H9 (cell line): Measurements from ENCODE around the gene EFCAB6. TPM values are rescaled to one million over a fixed set of nuclear protein-coding genes. Genes with fewer than 3 reads are reported as not detected.

Experiments used
- DNase-seq: peaks from one replicate; pipeline ENCODE4 v3.0.0-alpha.2; 2017
- H2AFZ ChIP-seq: one replicate; pipeline ENCODE4 v1.6.1; 2013; ENCODE audit warnings: mild to moderate bottlenecking, low read length, control low read depth, moderate library complexity
- H2AK5ac ChIP-seq: 2 replicates; pipeline ENCODE4 v1.6.1; 2013; ENCODE audit warnings: low read length, control low read depth, mixed read lengths; ENCODE audit not compliant: insufficient read length
- H2BK120ac ChIP-seq: one replicate; pipeline ENCODE4 v1.6.1; 2013; ENCODE audit warnings: low read depth, mild to moderate bottlenecking, low read length, control low read depth, inconsistent platforms; ENCODE audit not compliant: poor library complexity, severe bottlenecking
- H2BK12ac ChIP-seq: 2 replicates; pipeline ENCODE4 v1.6.1; 2013; ENCODE audit warnings: low read length, control low read depth, mixed read lengths, low read depth; ENCODE audit not compliant: insufficient read length
- H2BK15ac ChIP-seq: 2 replicates; pipeline ENCODE4 v1.6.1; 2013; ENCODE audit warnings: low read depth, low read length, control low read depth
- H2BK20ac ChIP-seq: one replicate; pipeline ENCODE4 v1.6.1; 2013; ENCODE audit warnings: low read depth, mild to moderate bottlenecking, low read length, control low read depth, inconsistent platforms; ENCODE audit not compliant: poor library complexity, severe bottlenecking
- H2BK5ac ChIP-seq: 2 replicates; pipeline ENCODE4 v1.6.1; 2013; ENCODE audit warnings: low read length, control low read depth, mixed read lengths; ENCODE audit not compliant: insufficient read length
- H3K14ac ChIP-seq: 2 replicates; pipeline ENCODE4 v1.6.1; 2013; ENCODE audit warnings: low read length, control low read depth; ENCODE audit not compliant: insufficient read depth
- H3K18ac ChIP-seq: 2 replicates; pipeline ENCODE4 v1.6.1; 2013; ENCODE audit warnings: low read depth, mild to moderate bottlenecking, mixed read lengths, low read length, control low read depth; ENCODE audit not compliant: insufficient read length
- H3K23ac ChIP-seq: 2 replicates; pipeline ENCODE4 v1.6.1; 2013; ENCODE audit warnings: low read length, control low read depth, mixed read lengths, low read depth; ENCODE audit not compliant: insufficient read length
- H3K23me2 ChIP-seq: 2 replicates; pipeline ENCODE4 v1.6.1; 2013; ENCODE audit warnings: low read depth, mild to moderate bottlenecking, mixed read lengths, low read length, control low read depth; ENCODE audit not compliant: insufficient read length, poor library complexity, severe bottlenecking
- H3K27ac ChIP-seq: 2 replicates; pipeline ENCODE4 v1.5.1; 2013; ENCODE audit warnings: low read length, control low read depth, mixed read lengths, low read depth; ENCODE audit not compliant: insufficient read length
- H3K27me3 ChIP-seq: 2 replicates; pipeline ENCODE4 v1.6.1; 2013; ENCODE audit warnings: low read length, control low read depth, inconsistent platforms; ENCODE audit not compliant: insufficient read depth
- H3K4ac ChIP-seq: 2 replicates; pipeline ENCODE4 v1.6.1; 2013; ENCODE audit warnings: low read depth, mild to moderate bottlenecking, control low read depth, inconsistent platforms, low read length, moderate library complexity
- H3K4me1 ChIP-seq: 2 replicates; pipeline ENCODE4 v1.6.1; 2013; ENCODE audit warnings: low read length, control low read depth, inconsistent platforms; ENCODE audit not compliant: insufficient read depth
- H3K4me2 ChIP-seq: 2 replicates; pipeline ENCODE4 v1.6.1; 2013; ENCODE audit warnings: low read length, control low read depth, mixed read lengths; ENCODE audit not compliant: insufficient read length, insufficient read depth
- H3K56ac ChIP-seq: 2 replicates; pipeline ENCODE4 v1.6.1; 2013; ENCODE audit warnings: low read depth, mild to moderate bottlenecking, mixed read lengths, low read length, control low read depth; ENCODE audit not compliant: insufficient read length
- H3K79me1 ChIP-seq: 2 replicates; pipeline ENCODE4 v1.6.1; 2013; ENCODE audit warnings: low read depth, mild to moderate bottlenecking, moderate library complexity, low read length, control low read depth, inconsistent platforms; ENCODE audit not compliant: insufficient read depth, poor library complexity, severe bottlenecking
- H3K79me2 ChIP-seq: 2 replicates; pipeline ENCODE4 v1.6.1; 2013; ENCODE audit warnings: low read length, control low read depth, inconsistent platforms; ENCODE audit not compliant: insufficient read depth
- H3K9ac ChIP-seq: 2 replicates; pipeline ENCODE4 v1.6.1; 2013; ENCODE audit warnings: low read length, control low read depth, mixed read lengths; ENCODE audit not compliant: insufficient read length; ENCODE audit errors: extremely low read depth
- H3K9me3 ChIP-seq: one replicate; pipeline ENCODE4 v1.6.1; 2013; ENCODE audit warnings: low read depth, low read length, inconsistent platforms; ENCODE audit not compliant: control insufficient read depth
- H3T11ph ChIP-seq: one replicate; pipeline ENCODE4 v1.6.1; 2013; ENCODE audit warnings: mild to moderate bottlenecking, low read length, control low read depth, inconsistent platforms
- H4K20me1 ChIP-seq: one replicate; pipeline ENCODE4 v1.6.1; 2013; ENCODE audit not compliant: control insufficient read depth, insufficient read length, insufficient read depth
- H4K5ac ChIP-seq: 2 replicates; pipeline ENCODE4 v1.6.1; 2013; ENCODE audit warnings: low read depth, mild to moderate bottlenecking, mixed read lengths, low read length, control low read depth; ENCODE audit not compliant: insufficient read length
- H4K8ac ChIP-seq: replicated peaks from 2 replicates; pipeline ENCODE4 v1.6.1; 2013; ENCODE audit warnings: low read length, control low read depth, mixed read lengths, low read depth; ENCODE audit not compliant: insufficient read length
- H4K91ac ChIP-seq: 2 replicates; pipeline ENCODE4 v1.6.1; 2013; ENCODE audit warnings: low read depth, mild to moderate bottlenecking, moderate library complexity, mixed read lengths, low read length, control low read depth; ENCODE audit not compliant: insufficient read length
- H3K27ac Mint-ChIP-seq, 3 experiments: 2 replicates in 2 of 3; 3 replicates in 1 of 3; pipeline ENCODE4 v1.8.0; 2020 to 2021; ENCODE audit warnings: mixed read lengths in 3 of 3, mild to moderate bottlenecking in 1 of 3, moderate library complexity in 1 of 3
- H3K27me3 Mint-ChIP-seq: 2 replicates; pipeline ENCODE4 v1.8.0; 2021; ENCODE audit warnings: low read depth, mild to moderate bottlenecking, moderate library complexity, mixed read lengths
- H3K36me3 Mint-ChIP-seq, 3 experiments: 2 replicates in 2 of 3; 3 replicates in 1 of 3; pipeline ENCODE4 v1.8.0; 2020 to 2021; ENCODE audit warnings: low read depth in 3 of 3, mixed read lengths in 3 of 3; ENCODE audit not compliant: insufficient read depth in 1 of 3
- H3K4me1 Mint-ChIP-seq, 2 experiments: 2 replicates each; pipeline ENCODE4 v1.8.0; 2020; ENCODE audit warnings: mixed read lengths in 2 of 2
- H3K4me3 Mint-ChIP-seq, 2 experiments: 2 replicates in 1 of 2; 3 replicates in 1 of 2; pipeline ENCODE4 v1.8.0; 2020 to 2021; ENCODE audit warnings: mild to moderate bottlenecking in 2 of 2, mixed read lengths in 2 of 2, moderate library complexity in 1 of 2
- H3K9me3 Mint-ChIP-seq, 2 experiments: 2 replicates in 1 of 2; 3 replicates in 1 of 2; pipeline ENCODE4 v1.8.0; 2020; ENCODE audit warnings: mild to moderate bottlenecking in 2 of 2, mixed read lengths in 2 of 2, moderate library complexity in 1 of 2
- CTCF ChIP-seq: fragments of 200-600 bp; sonication (generic); conservative IDR thresholded peaks from 3 replicates; pipeline ENCODE4 v1.8.0; 2021; ENCODE audit warnings: antibody characterized with exemption, mild to moderate bottlenecking
- WGBS: extraction: QIAGEN DNeasy Blood & Tissue Kit; methylation state at CpG from one replicate; pipeline ENCODE4 v1.1.7; 2013; ENCODE audit warnings: missing lambda C conversion rate, low lambda C conversion rate, mixed read lengths; ENCODE audit not compliant: insufficient read length; ENCODE audit errors: extremely low coverage; 5-methylcytosine and 5-hydroxymethylcytosine counted together
- total RNA-seq: library from RNA; stranded (reverse); gene quantifications from 2 replicates; pipeline ENCODE4 v1.2.1, GENCODE V29; 2021

Gene EFCAB6
- total RNA-seq, 1 experiment from 2014 or later: 0.31 TPM

GRCh38 chr22:43635101-43635500 lies 177.0 kb downstream of the EFCAB6 start:
- Histone ChIP-seq H3K18ac (no peak overlapping the region), H2BK20ac (no peak overlapping the region), H3K27me3 (no peaks in the 10 kb centered on the region), H4K8ac (no peak overlapping the region), H2BK15ac (no peak overlapping the region), H2AK5ac (no peak overlapping the region), H4K5ac (no peak overlapping the region), H3K56ac (no peak overlapping the region), H3K4ac (no peak overlapping the region), H3T11ph (no peak overlapping the region), H2BK120ac (no peak overlapping the region), H3K9ac (no peak overlapping the region), H3K79me2 (no peaks in the 10 kb centered on the region), H3K4me2 (no peak overlapping the region), H2BK5ac (no peak overlapping the region), H4K20me1 (no peaks in the 10 kb centered on the region), H2BK12ac (no peak overlapping the region), H2AFZ (no peak overlapping the region), H3K23ac (no peak overlapping the region), H3K9me3 (no peaks in the 10 kb centered on the region), H3K27ac (no peak overlapping the region), H3K23me2 (peaks cover 3% of the 10 kb centered on the region), H3K4me1 (no peaks in the 10 kb centered on the region; the same call in 1 of the 2 replicates), H4K91ac (no peak overlapping the region), H3K14ac (no peak overlapping the region; the same call in 1 of the 2 replicates), H3K79me1 (no peaks in the 10 kb centered on the region)
- Mint-ChIP-seq H3K27ac (no peak overlapping the region; a peak in 1 of 7 replicates), H3K4me3 (no peak overlapping the region), H3K9me3 (peaks cover 11 to 12% of the 10 kb centered on the region in 2 experiments), H3K27me3 (peaks cover 11% of the 10 kb centered on the region), H3K4me1 (no peaks in the 10 kb centered on the region), H3K36me3 (peaks cover 7 to 11% (median 10%) of the 10 kb centered on the region in 3 experiments; a peak in 6 of 7 replicates)
- no peak for TF ChIP-seq CTCF
- WGBS: no CpG with 5 or more reads among the region's 9 CpGs
- DNase-seq: no peak
